ACC112 (cell line): Measurements from ENCODE around the gene ACOX3.

ENCODE experiments used
- H2AFZ ChIP-seq: fragments of 200-600 bp; sonication (generic); one replicate; pipeline ENCODE4 v1.6.0; 2017; ENCODE audit warnings: antibody characterized with exemption, low read length; ENCODE audit not compliant: unreplicated experiment
- H3K27ac ChIP-seq: fragments of 200-600 bp; sonication (generic); 2 replicates; pipeline ENCODE4 v1.5.1; 2014; ENCODE audit warnings: low read depth, mild to moderate bottlenecking, antibody characterized with exemption, low read length, moderate library complexity
- H3K27me3 ChIP-seq: fragments of 200-600 bp; sonication (generic); 2 replicates; pipeline ENCODE4 v1.6.1; 2014; ENCODE audit warnings: mild to moderate bottlenecking, antibody characterized with exemption, low read length, moderate library complexity, mixed read lengths; ENCODE audit not compliant: insufficient read depth
- H3K36me3 ChIP-seq: fragments of 200-600 bp; sonication (generic); 2 replicates; pipeline ENCODE4 v1.6.1; 2016; ENCODE audit warnings: mild to moderate bottlenecking, antibody characterized with exemption, low read length, moderate library complexity, mixed read lengths; ENCODE audit not compliant: insufficient read depth
- H3K4me1 ChIP-seq: fragments of 200-600 bp; sonication (generic); one replicate; pipeline ENCODE4 v1.6.1; 2016; ENCODE audit warnings: low read length, mixed read lengths; ENCODE audit not compliant: insufficient read depth, unreplicated experiment, control insufficient read depth
- H3K4me3 ChIP-seq: fragments of 200-600 bp; sonication (generic); 2 replicates; pipeline ENCODE4 v1.5.1; 2014; ENCODE audit warnings: mild to moderate bottlenecking, low read depth, low read length
- H3K79me2 ChIP-seq: fragments of 200-600 bp; sonication (generic); one replicate; pipeline ENCODE4 v1.6.0; 2016; ENCODE audit warnings: low read length; ENCODE audit not compliant: control insufficient read depth, unreplicated experiment, insufficient read depth

ACOX3 gene

GRCh38 chr4:8328866-8329559 lies 111.5 kb downstream of the ACOX3 start:
- Histone ChIP-seq H3K27ac (no peak overlapping the region), H3K4me1 (no peaks in the 10 kb centered on the region), H3K79me2 (no peaks in the 10 kb centered on the region), H3K4me3 (no peak overlapping the region), H2AFZ (no peak overlapping the region), H3K36me3 (no peaks in the 10 kb centered on the region), H3K27me3 (no peaks in the 10 kb centered on the region)

GRCh38 chr4:8328456-8328855 lies 112.1 kb downstream of the ACOX3 start:
- H3K27ac ChIP-seq, result no peak overlapping the region
- no peak overlapping the region for H2AFZ ChIP-seq
- no peaks in the 10 kb centered on the region for H3K27me3 ChIP-seq
- no peaks in the 10 kb centered on the region for H3K79me2 ChIP-seq
- no peak overlapping the region for H3K4me3 ChIP-seq
- no peaks in the 10 kb centered on the region for H3K4me1 ChIP-seq
- no peaks in the 10 kb centered on the region for H3K36me3 ChIP-seq

GRCh38 chr4:8326206-8326605 lies 114.3 kb downstream of the ACOX3 start:
- Histone ChIP-seq H3K79me2 (no peaks in the 10 kb centered on the region), H3K27me3 (no peaks in the 10 kb centered on the region), H3K4me1 (no peaks in the 10 kb centered on the region), H3K27ac (no peak overlapping the region), H2AFZ (no peak overlapping the region), H3K4me3 (no peak overlapping the region), H3K36me3 (no peaks in the 10 kb centered on the region)

GRCh38 chr4:8325291-8325973 lies 115.1 kb downstream of the ACOX3 start:
- Histone ChIP-seq H3K27me3 (no peaks in the 10 kb centered on the region), H3K36me3 (no peaks in the 10 kb centered on the region), H3K27ac (no peak overlapping the region), H3K4me1 (no peaks in the 10 kb centered on the region), H3K79me2 (no peaks in the 10 kb centered on the region), H2AFZ (no peak overlapping the region), H3K4me3 (no peak overlapping the region)

GRCh38 chr4:8324640-8325239 lies 115.8 kb downstream of the ACOX3 start:
- no peak overlapping the region for H2AFZ ChIP-seq

GRCh38 chr4:8323947-8324555 lies 116.5 kb downstream of the ACOX3 start:
- Histone ChIP-seq H2AFZ (no peak overlapping the region), H3K36me3 (no peaks in the 10 kb centered on the region), H3K27ac (no peak overlapping the region), H3K4me3 (no peak overlapping the region), H3K27me3 (no peaks in the 10 kb centered on the region), H3K4me1 (no peaks in the 10 kb centered on the region), H3K79me2 (no peaks in the 10 kb centered on the region)

More at GRCh38 chr4:8324640-8325239, 115.8 kb downstream of the ACOX3 start:
- Histone ChIP-seq H3K36me3 (no peaks in the 10 kb centered on the region), H3K27ac (no peak overlapping the region), H3K27me3 (no peaks in the 10 kb centered on the region), H3K4me3 (no peak overlapping the region), H3K4me1 (no peaks in the 10 kb centered on the region), H3K79me2 (no peaks in the 10 kb centered on the region)

- Histone ChIP-seq H2AFZ (no peak overlapping the region), H3K27me3 (no peaks in the 10 kb centered on the region), H3K27ac (no peak overlapping the region), H3K4me3 (no peak overlapping the region), H3K79me2 (no peaks in the 10 kb centered on the region), H3K36me3 (no peaks in the 10 kb centered on the region), H3K4me1 (no peaks in the 10 kb centered on the region)
These were observed 117.5 kb downstream of the ACOX3 start for GRCh38 chr4:8322794-8323704.

- H2AFZ ChIP-seq, result no peak overlapping the region
- H3K36me3 ChIP-seq, result no peaks in the 10 kb centered on the region
- H3K4me3 ChIP-seq, result no peak overlapping the region
- H3K4me1 ChIP-seq, result no peaks in the 10 kb centered on the region
- H3K27ac ChIP-seq, result no peak overlapping the region
- H3K79me2 ChIP-seq, result no peaks in the 10 kb centered on the region
- no peaks in the 10 kb centered on the region for H3K27me3 ChIP-seq
These were observed 118.8 kb downstream of the ACOX3 start for GRCh38 chr4:8321771-8322170.

- Histone ChIP-seq H3K4me1 (peaks cover 2% of the 10 kb centered on the region), H3K36me3 (no peaks in the 10 kb centered on the region), H3K27me3 (no peaks in the 10 kb centered on the region), H3K4me3 (no peak overlapping the region), H3K79me2 (no peaks in the 10 kb centered on the region), H2AFZ (no peak overlapping the region), H3K27ac (no peak overlapping the region)
These were observed 119.3 kb downstream of the ACOX3 start for GRCh38 chr4:8321220-8321619.

GRCh38 chr4:8320386-8320750 lies 120.2 kb downstream of the ACOX3 start:
- Histone ChIP-seq H2AFZ (no peak overlapping the region), H3K4me3 (no peak overlapping the region), H3K27ac (no peak overlapping the region), H3K27me3 (no peaks in the 10 kb centered on the region), H3K4me1 (peaks cover 9% of the 10 kb centered on the region), H3K36me3 (no peaks in the 10 kb centered on the region), H3K79me2 (no peaks in the 10 kb centered on the region)
